Body of pancreas (tissue), 4 donors: ENCODE results near the gene GLIPR2.
"Not testable (repeated sequence)": the region's sequence is repeated elsewhere in the genome, so short reads cannot be mapped to it uniquely, and the experiment has no call there.

Experiments
- CTCF ChIP-seq, 7 experiments: fragments of 450-650 bp in 4 of 7; fragments of 200-600 bp in 3 of 7; sonication (generic) in 3 of 7; IDR thresholded peaks; one replicate each; pipeline ENCODE4 v1.5.1; 2016 to 2019; ENCODE audit warnings: antibody characterized with exemption in 7 of 7
- POLR2A ChIP-seq, 3 donors: fragments of 450-650 bp; IDR thresholded peaks; one replicate each; pipeline ENCODE4 v1.6.1; 2016; ENCODE audit warnings: antibody characterized with exemption in 3 of 3, mild to moderate bottlenecking in 2 of 3

DNA sequence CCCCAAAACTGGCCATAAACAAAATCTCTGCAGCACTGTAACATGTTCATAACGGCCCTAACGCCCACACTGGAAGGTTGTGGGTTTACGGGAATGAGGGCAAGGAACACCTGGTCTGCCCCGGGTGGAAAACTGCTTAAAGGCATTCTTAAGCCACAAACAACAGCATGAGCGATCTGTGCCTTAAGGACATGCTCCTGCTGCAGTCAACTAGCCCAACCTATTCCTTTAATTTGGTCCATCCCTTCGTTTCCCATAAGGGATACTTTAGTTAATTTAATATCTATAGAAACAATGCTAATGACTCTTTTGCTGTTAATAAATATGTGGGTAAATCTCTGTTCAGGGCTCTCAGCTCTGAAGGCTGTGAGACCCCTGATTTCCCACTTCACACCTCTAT, 43.7 kb downstream of the GLIPR2 start:
- TF ChIP-seq CTCF, POLR2A (IDR thresholded peaks at IDR 0.05): not testable (repeated sequence)
